ENCODE data around the gene TRAPPC3. TPM values are rescaled to one million over a fixed set of nuclear protein-coding genes. Genes with fewer than 3 reads are reported as not detected.

TRAPPC3 gene
- total RNA-seq, 1 experiment from 2014 or later, result 52.7 TPM

DNA sequence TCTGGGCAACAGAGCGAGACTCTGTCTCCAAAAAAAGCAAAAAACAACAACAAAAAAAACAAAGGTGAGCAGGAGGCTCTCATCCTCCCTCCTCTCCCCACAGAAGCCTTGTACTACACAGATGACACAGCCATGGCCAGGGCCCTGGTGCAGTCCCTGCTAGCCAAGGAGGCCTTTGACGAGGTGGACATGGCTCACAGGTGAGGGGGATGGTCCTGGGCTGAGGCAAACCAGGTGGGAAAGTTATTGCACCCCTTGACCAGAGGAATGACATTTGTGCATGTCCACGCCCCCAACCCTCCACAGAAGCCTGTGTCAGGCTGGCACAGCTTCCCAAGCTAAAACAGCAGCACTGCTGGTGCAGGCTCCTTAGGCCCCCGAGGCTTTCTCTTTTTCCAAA, 58.1 kb downstream of the TRAPPC3 start:
- no peaks in the 10 kb centered on the region; the same call in 1 of the 2 replicates for H3K27me3 Mint-ChIP-seq (ENCODE audit: low read depth)
- Histone ChIP-seq H4K8ac (replicated peaks; ENCODE audit: insufficient read length, low read depth, low read length) (no peak overlapping the region), H2AFZ (ENCODE audit: low read length) (no peak overlapping the region), H3K18ac (ENCODE audit: insufficient read length, low read depth, low read length) (no peak overlapping the region), H2BK15ac (ENCODE audit: low read depth, low read length) (no peak overlapping the region), H3K23ac (ENCODE audit: insufficient read length, low read depth, low read length) (no peak overlapping the region), H3K56ac (ENCODE audit: insufficient read length, low read depth, low read length) (no peak overlapping the region), H3K4ac (ENCODE audit: low read depth, low read length) (no peak overlapping the region), H3K23me2 (ENCODE audit: insufficient read length, low read depth, low read length, poor library complexity, severe bottlenecking) (peaks cover 6% of the 10 kb centered on the region), H4K20me1 (ENCODE audit: control insufficient read depth, insufficient read depth, insufficient read length) (no peaks in the 10 kb centered on the region), H3K4me1 (ENCODE audit: insufficient read depth, low read length) (no peaks in the 10 kb centered on the region), H3K9ac (ENCODE audit: extremely low read depth, insufficient read length, low read length) (no peak overlapping the region), H2BK5ac (ENCODE audit: insufficient read length, low read length) (no peak overlapping the region), H3K27ac (ENCODE audit: insufficient read length, low read depth, low read length) (no peak overlapping the region), H4K5ac (ENCODE audit: insufficient read length, low read depth, low read length) (no peak overlapping the region), H2AK5ac (ENCODE audit: insufficient read length, low read length) (no peak overlapping the region), H3K79me2 (ENCODE audit: insufficient read depth, low read length) (peaks cover 2% of the 10 kb centered on the region; the same call in 1 of the 2 replicates), H3K79me1 (ENCODE audit: insufficient read depth, low read depth, low read length, poor library complexity, severe bottlenecking) (no peaks in the 10 kb centered on the region), H2BK12ac (ENCODE audit: insufficient read length, low read depth, low read length) (no peak overlapping the region), H3K27me3 (ENCODE audit: insufficient read depth, low read length) (no peaks in the 10 kb centered on the region), H2BK20ac (ENCODE audit: low read depth, low read length, poor library complexity, severe bottlenecking) (no peak overlapping the region), H4K91ac (ENCODE audit: insufficient read length, low read depth, low read length) (no peak overlapping the region), H3K9me3 (ENCODE audit: control insufficient read depth, low read depth, low read length) (no peaks in the 10 kb centered on the region), H3K14ac (ENCODE audit: insufficient read depth, low read length) (no peak overlapping the region), H2BK120ac (ENCODE audit: low read depth, low read length, poor library complexity, severe bottlenecking) (no peak overlapping the region), H3T11ph (ENCODE audit: low read length) (no peak overlapping the region), H3K4me2 (ENCODE audit: insufficient read depth, insufficient read length, low read length) (no peak overlapping the region)
- peaks cover 12 to 21% of the 10 kb centered on the region in 2 experiments for H3K4me1 Mint-ChIP-seq
- no CpG with 5 or more reads among the region's 4 CpGs for WGBS (ENCODE audit: extremely low coverage, insufficient read length, low lambda C conversion rate)
- no peak for TF ChIP-seq CTCF (conservative IDR thresholded peaks at IDR 0.05)
- DNase-seq, result no peak
- H3K36me3 Mint-ChIP-seq (ENCODE audit: insufficient read depth in 1 of 3, low read depth in 3 of 3), result peaks cover 21 to 46% (median 40%) of the 10 kb centered on the region in 3 experiments; a peak in 6 of 7 replicates
- no peak overlapping the region for H3K27ac Mint-ChIP-seq
- H3K4me3 Mint-ChIP-seq, result no peak overlapping the region
- no peaks in the 10 kb centered on the region; a peak in 1 of 5 replicates for H3K9me3 Mint-ChIP-seq
